Panc1 (cell line): ENCODE measurements around the gene ANP32B. TPM values are rescaled to one million over a fixed set of nuclear protein-coding genes. Genes with fewer than 3 reads are reported as not detected.

ENCODE experiments used
- ATAC-seq: fragments of 200-7000 bp; cut with Tn5 transposase; 2 replicates; pipeline ENCODE4 v1.9.1; 2020; ENCODE audit warnings: mild to moderate bottlenecking, moderate library complexity
- BruUV-seq: library from RNA; stranded (reverse); fragments of 400-500 nt; replicated peaks from 2 replicates; lab custom pipeline; 2021; lab: Mats Ljungman, UMichigan
- CTCF ChIA-PET: fragments of 300-600 bp; sonication (Branson Sonifier 250); formaldehyde crosslinking; loops from one replicate; lab custom pipeline; 2022; ENCODE audit warnings: antibody characterized with exemption; lab: Charles Lee
- POLR2A ChIA-PET: fragments of 300-600 bp; sonication (Branson Sonifier 250); formaldehyde crosslinking; loops from one replicate; lab custom pipeline; 2022; ENCODE audit warnings: antibody characterized with exemption; lab: Charles Lee
- DNase-seq: peaks from one replicate; pipeline ENCODE4 v3.0.0-alpha.2; 2010; ENCODE audit warnings: low read depth, low spot score
- H3K27ac ChIP-seq: 2 replicates; pipeline ENCODE4 v1.5.1; 2011; ENCODE audit warnings: mild to moderate bottlenecking, low read length, inconsistent platforms
- H3K27me3 ChIP-seq: fragments of 200-500 bp; sonication (Bioruptor generic); 2 replicates; pipeline ENCODE4 v1.6.0; 2014; ENCODE audit warnings: low read length, inconsistent platforms; ENCODE audit not compliant: control insufficient read depth, insufficient read depth
- H3K36me3 ChIP-seq: fragments of 200-500 bp; sonication (Bioruptor generic); 2 replicates; pipeline ENCODE4 v1.5.1; 2014; ENCODE audit warnings: inconsistent platforms, mild to moderate bottlenecking, low read length, moderate library complexity; ENCODE audit not compliant: control insufficient read depth, insufficient read depth
- H3K4me1 ChIP-seq: 2 replicates; pipeline ENCODE4 v1.5.1; 2011; ENCODE audit warnings: inconsistent platforms, mild to moderate bottlenecking, low read length, moderate library complexity; ENCODE audit not compliant: control insufficient read depth, insufficient read depth
- H3K4me3 ChIP-seq, 2 experiments: 2 replicates each; pipeline ENCODE4 v1.5.1; 2011 to 2012; ENCODE audit warnings: low read depth in 2 of 2, low read length in 2 of 2, mild to moderate bottlenecking in 2 of 2, inconsistent platforms in 1 of 2, moderate library complexity in 1 of 2
- H3K9me3 ChIP-seq: fragments of 200-500 bp; sonication (Bioruptor generic); 2 replicates; pipeline ENCODE4 v1.5.1; 2014; ENCODE audit warnings: low read depth, mild to moderate bottlenecking, inconsistent platforms, low read length, moderate library complexity; ENCODE audit not compliant: control insufficient read depth, insufficient read depth
- CTCF ChIP-seq: fragments of 450-650 bp; IDR thresholded peaks from 2 replicates; pipeline ENCODE4 v1.5.1; 2017; ENCODE audit warnings: mild to moderate bottlenecking
- POLR2AphosphoS5 ChIP-seq: IDR thresholded peaks from 2 replicates; pipeline ENCODE4 v1.6.1; 2012; ENCODE audit warnings: mild to moderate bottlenecking, low read depth, low read length, moderate library complexity
- SIN3A ChIP-seq: IDR thresholded peaks from 2 replicates; pipeline ENCODE4 v1.6.1; 2012; ENCODE audit warnings: low read depth, mild to moderate bottlenecking, low read length, moderate library complexity, borderline replicate concordance; ENCODE audit not compliant: insufficient read depth
- TCF7L2 ChIP-seq: IDR thresholded peaks from 2 replicates; pipeline ENCODE4 v1.6.1; 2011; ENCODE audit warnings: mild to moderate bottlenecking, low read depth, low read length, inconsistent platforms
- in situ Hi-C: cut with HindIII; loops from 2 replicates; pipeline ENCODE4 v1.10.0; 2016; ENCODE audit warnings: low sequenced_read_pairs, low pct_unique_long_range_greater_than_20kb
- intact Hi-C: fragments of 100-400 bp; cut with micrococcal nuclease; formaldehyde crosslinking; loops from one replicate; pipeline ENCODE4 v1.10.0; 2022; ENCODE audit not compliant: unreplicated experiment
- total RNA-seq: library from RNA; stranded (reverse); gene quantifications from one replicate; pipeline ENCODE4 v1.2.1, GENCODE V29; 2021; ENCODE audit not compliant: unreplicated experiment
- TF ChIP-seq, protein P1 (sequence below), 2 experiments: IDR thresholded peaks; 2 replicates each; pipeline ENCODE4 v1.6.1; 2011 to 2012; ENCODE audit warnings: low read depth in 2 of 2, control low read depth in 1 of 2, low read length in 1 of 2, mild to moderate bottlenecking in 1 of 2, moderate library complexity in 1 of 2; ENCODE audit not compliant: insufficient read depth in 1 of 2

The ANP32B gene
- total RNA-seq, 1 experiment from 2014 or later = 109 TPM

DNA sequence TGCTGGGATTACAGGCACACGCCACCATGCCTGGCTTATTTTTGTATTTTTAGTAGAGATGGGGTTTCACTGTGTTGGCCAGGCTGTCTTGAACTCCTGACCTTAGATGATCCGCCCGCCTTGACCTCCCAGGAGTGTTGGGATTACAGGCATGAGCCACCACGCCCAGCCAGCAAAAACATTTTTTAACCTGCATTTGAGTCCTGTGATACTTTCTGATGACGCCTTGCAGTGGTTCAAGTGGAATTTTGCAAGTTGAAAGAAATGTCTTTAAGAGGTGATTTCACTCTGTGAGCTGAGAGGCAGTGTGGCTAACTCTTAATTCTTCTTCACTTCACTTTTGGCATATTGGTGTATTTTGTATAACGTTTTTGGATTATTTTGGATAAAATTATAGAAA is 9.1 kb downstream of the ANP32B start:
- ATAC-seq = no peak
- in situ Hi-C loops (no loop called here), intact Hi-C loops (no loop called here)
- no peak for DNase-seq
- TF ChIP-seq, protein P1, sequence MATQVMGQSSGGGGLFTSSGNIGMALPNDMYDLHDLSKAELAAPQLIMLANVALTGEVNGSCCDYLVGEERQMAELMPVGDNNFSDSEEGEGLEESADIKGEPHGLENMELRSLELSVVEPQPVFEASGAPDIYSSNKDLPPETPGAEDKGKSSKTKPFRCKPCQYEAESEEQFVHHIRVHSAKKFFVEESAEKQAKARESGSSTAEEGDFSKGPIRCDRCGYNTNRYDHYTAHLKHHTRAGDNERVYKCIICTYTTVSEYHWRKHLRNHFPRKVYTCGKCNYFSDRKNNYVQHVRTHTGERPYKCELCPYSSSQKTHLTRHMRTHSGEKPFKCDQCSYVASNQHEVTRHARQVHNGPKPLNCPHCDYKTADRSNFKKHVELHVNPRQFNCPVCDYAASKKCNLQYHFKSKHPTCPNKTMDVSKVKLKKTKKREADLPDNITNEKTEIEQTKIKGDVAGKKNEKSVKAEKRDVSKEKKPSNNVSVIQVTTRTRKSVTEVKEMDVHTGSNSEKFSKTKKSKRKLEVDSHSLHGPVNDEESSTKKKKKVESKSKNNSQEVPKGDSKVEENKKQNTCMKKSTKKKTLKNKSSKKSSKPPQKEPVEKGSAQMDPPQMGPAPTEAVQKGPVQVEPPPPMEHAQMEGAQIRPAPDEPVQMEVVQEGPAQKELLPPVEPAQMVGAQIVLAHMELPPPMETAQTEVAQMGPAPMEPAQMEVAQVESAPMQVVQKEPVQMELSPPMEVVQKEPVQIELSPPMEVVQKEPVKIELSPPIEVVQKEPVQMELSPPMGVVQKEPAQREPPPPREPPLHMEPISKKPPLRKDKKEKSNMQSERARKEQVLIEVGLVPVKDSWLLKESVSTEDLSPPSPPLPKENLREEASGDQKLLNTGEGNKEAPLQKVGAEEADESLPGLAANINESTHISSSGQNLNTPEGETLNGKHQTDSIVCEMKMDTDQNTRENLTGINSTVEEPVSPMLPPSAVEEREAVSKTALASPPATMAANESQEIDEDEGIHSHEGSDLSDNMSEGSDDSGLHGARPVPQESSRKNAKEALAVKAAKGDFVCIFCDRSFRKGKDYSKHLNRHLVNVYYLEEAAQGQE (IDR thresholded peaks at IDR 0.05; ENCODE audit: insufficient read depth in 1 of 2, low read depth in 2 of 2, low read length in 1 of 2) = no peak
- TF ChIP-seq SIN3A = no peak
- no peak for TF ChIP-seq TCF7L2
- TF ChIP-seq POLR2AphosphoS5 = no peak
- Histone ChIP-seq H3K4me3 (no peak overlapping the region), H3K36me3 (peaks cover 7% of the 10 kb centered on the region), H3K9me3 (no peaks in the 10 kb centered on the region), H3K27ac (no peak overlapping the region), H3K27me3 (no peaks in the 10 kb centered on the region), H3K4me1 (peaks cover 37% of the 10 kb centered on the region)
- POLR2A ChIA-PET = no interaction called here
- no TSS peak for BruUV-seq
- CTCF ChIA-PET = no interaction called here

- BruUV-seq = no TSS peak
- intact Hi-C loops (no loop called here), in situ Hi-C loops (no loop called here)
- Histone ChIP-seq H3K9me3 (no peaks in the 10 kb centered on the region), H3K27me3 (no peaks in the 10 kb centered on the region), H3K4me3 (no peak overlapping the region), H3K4me1 (peaks cover 29% of the 10 kb centered on the region), H3K27ac (no peak overlapping the region), H3K36me3 (peaks cover 12% of the 10 kb centered on the region)
- ChIA-PET POLR2A (no interaction called here), CTCF (no interaction called here)
- no peak for ATAC-seq
- no peak for DNase-seq
- no peak for TF ChIP-seq CTCF
- no peak for TF ChIP-seq TCF7L2
- no peak for TF ChIP-seq POLR2AphosphoS5
- TF ChIP-seq SIN3A = no peak
- TF ChIP-seq, protein P1 (IDR thresholded peaks at IDR 0.05; ENCODE audit: insufficient read depth in 1 of 2, low read depth in 2 of 2, low read length in 1 of 2) = no peak
Measured at GRCh38 chr9:97993000-97993399, 9.9 kb downstream of the ANP32B start.
